Activated CD8-positive, alpha-beta memory T cell treated with anti-CD3 and anti-CD28 coated beads, Interleukin-2, amount 50 U/mL, for 1 hour (primary cell): ENCODE measurements around the gene DYNLRB2.

ENCODE experiments used
- DNase-seq: peaks from one replicate; pipeline ENCODE4 v3.0.0-alpha.2; 2020; ENCODE audit errors: extremely low read depth

DYNLRB2 gene

DNA sequence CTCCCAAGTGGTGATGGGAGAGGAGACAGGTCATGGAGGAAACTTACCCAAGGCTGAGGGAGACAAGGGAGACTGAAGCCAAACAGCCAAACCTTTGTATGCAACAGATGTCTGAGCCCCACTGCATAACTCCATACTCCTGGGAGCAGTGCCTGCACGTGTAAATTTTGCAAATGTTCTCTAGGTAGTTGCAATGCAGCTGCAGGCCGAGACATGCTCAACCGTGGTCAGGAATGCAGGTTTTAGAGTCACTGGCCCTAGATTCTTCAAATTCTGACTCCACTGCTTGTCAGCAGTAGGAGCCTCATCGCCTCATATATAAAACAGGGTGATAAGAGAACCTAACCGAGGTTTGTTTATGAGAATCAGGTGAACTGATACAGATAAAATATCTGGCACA, 11.5 kb downstream of the DYNLRB2 start:
- DNase-seq, result no peak

DNA sequence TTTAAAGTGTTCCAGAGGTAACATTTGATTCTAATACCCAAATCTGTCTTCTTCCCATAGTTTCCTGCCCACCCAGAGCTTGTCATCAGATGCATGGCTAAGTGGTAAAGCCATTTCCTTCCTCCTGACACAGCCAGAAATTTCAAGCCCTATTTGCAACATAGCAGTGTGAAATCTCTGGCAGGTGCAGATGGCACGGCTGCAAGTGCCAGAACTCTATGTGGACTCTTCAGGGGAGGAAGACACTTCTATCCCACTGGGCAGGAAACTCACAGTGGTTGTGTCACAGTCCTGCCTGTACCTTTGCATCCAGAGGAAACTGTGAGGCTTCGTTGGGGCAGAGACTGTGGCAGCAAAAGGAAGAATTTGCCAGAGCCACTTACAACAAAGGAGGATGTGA, 13.2 kb downstream of the DYNLRB2 start:
- no peak for DNase-seq

GRCh38 chr16:80556481-80556880, 15.7 kb downstream of the DYNLRB2 start:
- no peak for DNase-seq

DNA sequence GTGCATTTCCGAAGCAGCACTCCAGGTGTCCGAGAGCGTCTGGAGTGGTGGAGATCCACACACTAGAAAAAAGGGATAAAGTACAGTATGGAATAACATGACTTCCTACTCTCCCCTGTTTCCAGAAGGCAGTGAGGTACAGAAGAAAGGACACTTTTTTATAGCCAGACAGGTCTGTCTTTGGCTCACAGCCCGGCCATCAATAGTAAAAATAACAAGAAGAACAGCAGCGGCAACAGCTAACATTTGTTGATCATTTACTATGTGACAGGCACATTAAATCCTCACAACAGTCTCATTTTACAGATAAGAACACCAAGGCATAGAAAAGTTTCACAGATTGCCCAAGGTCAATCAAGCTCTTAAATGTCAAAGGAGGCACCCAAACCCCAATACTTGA, 16.2 kb downstream of the DYNLRB2 start:
- no peak for DNase-seq

DNA sequence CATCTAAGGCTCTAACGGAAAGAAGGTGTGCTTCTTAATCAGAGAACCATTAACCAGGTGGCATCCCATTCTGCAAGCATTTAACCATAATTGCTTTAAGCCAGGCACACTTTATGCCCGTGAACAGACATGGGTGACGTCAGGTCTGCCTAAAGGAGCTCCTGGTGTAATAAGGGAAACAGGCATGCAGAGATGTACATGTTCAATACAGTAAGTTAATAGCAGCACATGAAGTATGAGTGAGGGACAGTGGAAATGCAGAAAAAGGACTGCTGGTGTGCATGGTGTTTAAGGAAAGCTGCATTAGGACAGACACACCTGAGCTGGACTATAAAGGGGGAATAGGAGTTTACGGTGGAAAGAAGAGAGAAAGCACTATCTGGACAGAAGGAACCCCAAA, 18.6 kb downstream of the DYNLRB2 start:
- no peak for DNase-seq

GRCh38 chr16:80563066-80563465, 22.3 kb downstream of the DYNLRB2 start:
- no peak for DNase-seq

DNA sequence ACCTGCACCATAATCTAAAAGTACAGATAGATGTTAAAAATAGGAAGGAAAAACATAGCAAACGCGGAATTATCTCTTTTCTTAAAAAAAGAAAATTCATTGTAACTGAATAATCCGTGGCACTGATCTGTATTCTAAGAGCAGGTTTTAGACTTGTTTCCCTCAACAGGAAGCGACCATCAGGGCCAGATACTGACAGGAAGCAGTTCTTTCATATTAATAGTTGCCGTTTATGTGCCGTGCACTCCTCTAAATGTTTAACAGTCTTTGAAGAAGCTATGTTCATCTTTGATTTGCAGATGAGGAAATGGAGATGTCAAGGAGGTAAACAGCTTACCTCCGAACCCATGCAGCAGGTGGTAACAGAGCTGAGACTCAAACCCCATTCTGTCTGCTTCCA, 23.6 kb downstream of the DYNLRB2 start:
- no peak for DNase-seq

DNA sequence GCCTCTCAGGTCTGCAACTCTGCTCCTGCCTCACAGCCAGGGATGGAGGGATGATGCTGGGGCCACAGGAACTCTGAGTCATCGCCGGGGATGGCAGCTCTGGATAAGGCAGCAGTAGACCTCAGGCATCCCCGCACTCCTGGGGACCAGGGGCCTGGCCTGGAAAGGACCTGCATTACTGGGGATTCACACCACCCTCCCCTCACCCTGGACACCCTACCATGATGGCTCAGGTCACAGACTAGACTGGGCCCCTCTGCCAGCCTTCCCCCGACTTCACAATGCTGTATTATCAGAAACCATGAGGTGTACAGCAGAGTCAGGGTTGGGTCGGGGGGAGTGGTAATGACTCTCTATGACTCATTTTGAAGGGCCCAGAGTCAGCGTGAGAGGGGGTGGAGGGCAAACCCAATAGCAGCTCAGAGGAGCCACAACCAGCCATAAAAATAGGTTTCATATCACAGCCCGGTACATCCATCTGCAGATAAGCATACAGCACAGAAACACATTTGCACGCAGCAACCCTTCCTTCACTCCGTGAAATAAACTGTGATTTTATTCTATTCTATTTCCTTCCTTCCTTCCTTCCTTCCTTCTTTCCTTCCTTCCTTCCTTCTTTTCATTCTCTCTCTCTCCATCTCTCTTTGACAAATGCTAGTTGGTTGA, 28.8 kb downstream of the DYNLRB2 start:
- no peak for DNase-seq

DNA sequence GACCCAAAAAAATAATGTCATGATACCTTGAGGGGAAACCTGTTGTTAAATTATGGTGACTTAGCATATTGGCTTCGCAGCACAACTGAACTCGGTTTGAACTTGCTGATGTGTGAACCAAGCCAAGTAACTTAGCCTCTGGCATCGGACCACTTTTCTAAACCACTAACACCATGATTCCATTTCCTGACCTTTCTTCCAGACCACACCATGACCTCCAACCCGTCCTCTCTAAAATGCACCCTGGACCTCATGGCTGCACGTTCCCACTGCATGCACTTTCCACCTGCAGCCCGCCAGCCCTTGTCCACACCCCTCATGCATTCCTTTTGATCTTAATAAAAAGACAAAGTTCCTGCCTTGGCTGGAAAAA, 29.3 kb downstream of the DYNLRB2 start:
- DNase-seq, result no peak

- DNase-seq, result no peak
Measured at GRCh38 chr16:80573700-80574120, 32.9 kb downstream of the DYNLRB2 start.

DNA sequence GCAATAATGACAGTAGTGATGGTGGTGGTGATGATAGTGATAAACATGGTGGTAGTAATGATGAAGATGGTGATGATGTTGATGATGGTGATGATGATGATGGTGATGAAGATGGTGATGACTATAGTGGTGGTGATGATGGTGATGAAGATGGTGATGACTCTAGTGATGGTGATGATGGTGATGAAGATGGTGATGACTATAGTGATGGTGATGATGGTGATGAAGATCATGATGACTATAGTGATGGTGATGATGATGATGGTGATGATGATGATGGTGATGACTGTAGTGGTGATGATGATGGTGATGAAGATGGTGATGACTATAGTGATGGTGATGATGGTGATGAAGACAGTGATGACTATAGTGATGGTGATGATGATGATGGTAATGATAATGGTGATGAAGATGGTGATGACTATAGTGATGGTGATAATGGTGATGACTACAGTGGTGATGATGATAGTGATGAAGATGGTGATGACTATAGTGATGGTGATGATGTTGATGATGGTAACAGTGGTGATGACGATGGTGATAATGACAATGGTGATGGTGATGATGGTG, 35.6 kb downstream of the DYNLRB2 start:
- no peak for DNase-seq

DNA sequence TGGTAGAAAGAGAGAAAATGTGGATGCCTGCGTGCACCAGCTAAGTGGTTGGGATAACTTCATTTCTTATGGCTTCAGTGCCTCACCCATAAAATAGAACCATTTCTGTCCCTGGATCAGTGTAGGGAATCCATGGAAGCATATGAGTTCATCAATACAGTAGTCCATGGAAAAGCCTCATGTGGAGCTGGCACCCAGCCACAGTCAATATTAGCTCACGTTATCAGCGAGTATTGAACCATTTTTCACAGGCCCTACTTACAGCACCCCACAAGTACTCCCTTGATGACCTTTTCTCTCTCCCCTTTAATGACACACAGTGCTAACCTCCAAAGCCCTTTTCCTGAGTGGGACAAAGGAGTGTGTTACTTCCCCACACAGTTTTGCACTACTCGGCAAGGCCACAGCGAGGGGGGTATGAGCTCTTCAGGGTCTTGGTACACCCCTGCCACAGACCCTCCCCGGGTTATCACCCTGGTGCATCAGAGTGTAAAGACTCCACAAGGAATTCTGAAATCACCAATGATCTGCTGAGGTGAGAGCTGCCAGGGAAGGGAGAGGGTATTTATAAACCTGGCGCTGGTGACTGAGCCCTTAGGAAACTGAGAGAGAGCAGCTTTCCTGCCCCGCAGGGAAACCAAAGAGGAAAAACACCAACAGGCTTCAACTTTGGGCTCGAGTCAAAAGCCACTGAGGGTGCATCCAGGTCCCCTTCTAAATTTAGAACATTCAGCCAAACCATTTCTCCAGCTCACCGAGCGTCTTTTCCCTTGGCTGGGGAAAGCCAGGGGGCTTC, 36.9 kb downstream of the DYNLRB2 start:
- DNase-seq, result no peak

DNA sequence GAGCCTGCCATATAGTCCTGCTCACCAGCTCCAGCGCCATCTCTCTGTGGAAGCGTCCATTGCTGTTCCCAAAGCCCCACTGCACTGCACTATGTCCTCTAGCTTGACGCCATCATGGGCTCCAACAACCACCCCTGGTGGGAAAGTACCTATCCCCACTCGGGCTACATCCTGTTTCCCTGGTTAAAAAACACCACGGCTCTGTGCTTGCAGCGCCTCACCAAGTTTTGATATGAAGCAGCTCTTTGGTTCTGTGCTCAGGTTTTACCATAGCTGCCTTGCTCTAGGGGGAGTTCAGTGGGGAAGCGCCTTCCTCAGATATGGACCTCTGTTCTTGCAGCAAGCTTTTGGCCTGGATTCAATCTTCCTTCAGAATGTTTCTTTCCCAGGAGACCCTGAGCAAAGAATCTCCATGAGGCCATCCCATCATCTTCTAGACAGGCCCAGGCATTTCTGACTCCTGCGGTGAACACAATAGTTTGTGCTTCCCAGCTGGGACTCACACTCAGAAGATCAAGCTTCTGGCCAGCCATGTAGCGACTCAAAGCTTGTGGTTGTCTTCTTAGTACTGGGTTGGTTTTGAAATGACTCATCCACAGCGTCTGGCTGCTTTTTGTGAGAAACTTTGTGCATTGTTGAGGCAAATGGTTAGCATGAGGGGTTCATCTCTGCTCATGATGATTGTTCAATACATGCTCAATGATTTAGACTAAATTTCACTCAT, 39.5 kb downstream of the DYNLRB2 start:
- DNase-seq, result no peak

GRCh38 chr16:80583466-80583865, 42.7 kb downstream of the DYNLRB2 start:
- no peak for DNase-seq

DNA sequence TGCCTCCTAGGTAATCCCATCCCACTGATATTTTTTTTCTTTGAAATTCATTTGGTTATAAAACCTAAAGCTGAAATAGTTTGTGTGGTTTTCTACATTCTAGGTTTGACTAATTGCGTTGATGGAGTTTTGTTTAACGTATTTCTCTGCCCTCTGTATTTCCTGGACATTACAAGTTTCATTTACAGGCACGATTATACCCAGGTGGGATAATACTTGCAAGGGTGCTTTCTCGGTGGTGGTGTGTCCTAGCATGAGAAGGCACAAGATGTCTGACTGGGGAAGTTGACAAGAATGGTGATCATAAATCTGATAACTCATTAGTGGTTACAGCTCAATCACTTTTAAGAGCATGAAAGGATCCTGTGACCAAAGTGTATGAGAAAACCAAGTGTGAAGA, 45.0 kb downstream of the DYNLRB2 start:
- DNase-seq, result no peak

DNA sequence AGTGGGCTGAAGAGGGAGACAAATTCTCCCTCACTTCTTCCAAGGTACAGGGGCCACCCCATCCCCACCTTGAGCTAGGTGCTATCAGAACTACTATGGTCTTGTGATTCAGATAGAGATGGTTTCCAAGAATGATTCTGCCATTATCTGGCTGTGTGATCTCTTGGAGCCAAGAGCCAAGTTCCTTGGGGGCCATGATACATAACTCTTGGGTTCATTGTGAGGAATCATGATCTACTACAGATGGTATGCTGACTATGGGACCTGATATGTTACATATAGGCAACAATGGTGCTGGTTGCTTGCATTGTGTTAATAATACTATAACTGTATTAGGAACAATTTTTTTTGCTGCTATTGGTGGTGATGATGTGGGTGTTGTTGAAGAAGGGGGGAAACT, 45.7 kb downstream of the DYNLRB2 start:
- DNase-seq, result no peak

GRCh38 chr16:80587071-80587470, 46.3 kb downstream of the DYNLRB2 start:
- DNase-seq, result no peak

GRCh38 chr16:80591071-80591915, 50.5 kb downstream of the DYNLRB2 start:
- DNase-seq, result no peak

GRCh38 chr16:80592273-80592672, 51.5 kb downstream of the DYNLRB2 start:
- no peak for DNase-seq

GRCh38 chr16:80594756-80595155, 54.0 kb downstream of the DYNLRB2 start:
- no peak for DNase-seq

DNA sequence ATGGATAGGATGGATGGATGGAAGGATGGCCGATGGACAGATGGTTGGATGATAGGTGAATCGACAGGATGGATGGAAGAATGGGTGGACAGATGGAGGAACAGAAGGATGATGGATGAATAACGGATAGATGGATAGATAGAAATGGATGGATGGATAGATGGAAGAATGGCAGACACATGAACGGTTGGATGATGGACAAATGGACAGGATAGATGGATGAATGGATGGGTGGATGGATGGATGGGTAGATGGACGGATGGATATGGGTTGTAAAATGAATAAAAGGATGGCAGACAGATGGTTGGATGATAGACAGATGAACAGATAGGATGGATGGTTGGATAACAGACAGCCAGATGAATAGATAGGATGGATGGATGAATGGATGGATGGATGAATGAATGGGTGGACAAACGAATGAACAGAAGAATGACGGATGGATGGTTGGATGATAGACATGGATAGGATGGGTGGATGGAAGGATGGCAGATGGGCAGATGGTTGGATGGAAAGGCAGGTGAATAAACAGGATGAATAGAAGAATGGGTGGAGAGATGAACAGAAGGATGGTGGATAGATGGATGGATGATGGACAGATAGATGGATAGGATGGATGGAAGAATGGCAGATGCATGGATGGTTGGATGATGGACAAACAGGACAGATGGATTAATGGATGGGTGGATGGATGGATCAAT, 55.9 kb downstream of the DYNLRB2 start:
- no peak for DNase-seq
